Parathyroid adenoma (tissue), 2 donors: ENCODE measurements around the gene PIWIL4.

Experiments used
- H2AFZ ChIP-seq: fragments of 300-600 bp; sonication (generic); one replicate; pipeline ENCODE4 v1.7.0; 2017; ENCODE audit warnings: antibody characterized with exemption, mild to moderate bottlenecking
- H3K27ac ChIP-seq: fragments of 300-600 bp; sonication (generic); one replicate; pipeline ENCODE4 v1.7.0; 2017
- H3K27me3 ChIP-seq: fragments of 300-600 bp; sonication (generic); one replicate; pipeline ENCODE4 v1.7.0; 2017; ENCODE audit warnings: low read length; ENCODE audit not compliant: control insufficient read depth, insufficient read depth
- H3K36me3 ChIP-seq: fragments of 300-600 bp; sonication (generic); one replicate; pipeline ENCODE4 v1.7.0; 2017; ENCODE audit warnings: low read length; ENCODE audit not compliant: control insufficient read depth, insufficient read depth
- H3K4me1 ChIP-seq: fragments of 300-600 bp; sonication (generic); one replicate; pipeline ENCODE4 v1.7.0; 2017; ENCODE audit warnings: control low read depth
- H3K4me2 ChIP-seq: fragments of 300-600 bp; sonication (generic); one replicate; pipeline ENCODE4 v1.7.0; 2017; ENCODE audit warnings: low read length
- H3K4me3 ChIP-seq: fragments of 300-600 bp; sonication (generic); one replicate; pipeline ENCODE4 v1.7.0; 2017; ENCODE audit warnings: low read depth, low read length
- H3K79me2 ChIP-seq: fragments of 300-600 bp; sonication (generic); one replicate; pipeline ENCODE4 v1.7.0; 2017; ENCODE audit warnings: control low read depth
- H3K9ac ChIP-seq: fragments of 300-600 bp; sonication (generic); one replicate; pipeline ENCODE4 v1.7.0; 2017; ENCODE audit warnings: mild to moderate bottlenecking
- H3K9me3 ChIP-seq: fragments of 300-600 bp; sonication (generic); one replicate; pipeline ENCODE4 v1.7.0; 2017; ENCODE audit warnings: low read length; ENCODE audit not compliant: control insufficient read depth
- CTCF ChIP-seq: fragments of 300-600 bp; sonication (generic); IDR thresholded peaks from one replicate; pipeline ENCODE4 v1.7.0; 2017; ENCODE audit warnings: antibody characterized with exemption, mild to moderate bottlenecking
- donor health status: primary hyperparathyroidism.

Gene PIWIL4

GRCh38 chr11:94658386-94658785 is 91.2 kb downstream of the PIWIL4 start:
- Histone ChIP-seq H3K9me3 (no peaks in the 10 kb centered on the region), H2AFZ (no peak overlapping the region), H3K9ac (no peak overlapping the region), H3K36me3 (no peaks in the 10 kb centered on the region), H3K27ac (no peak overlapping the region), H3K4me3 (no peak overlapping the region), H3K27me3 (no peaks in the 10 kb centered on the region), H3K79me2 (no peaks in the 10 kb centered on the region), H3K4me1 (no peaks in the 10 kb centered on the region), H3K4me2 (no peak overlapping the region)
- no peak for TF ChIP-seq CTCF

GRCh38 chr11:94658888-94659287 is 91.7 kb downstream of the PIWIL4 start:
- no peak overlapping the region for H3K4me2 ChIP-seq
- H3K4me3 ChIP-seq, result no peak overlapping the region
- H3K4me1 ChIP-seq, result no peaks in the 10 kb centered on the region
- TF ChIP-seq CTCF, result no peak
- H3K9ac ChIP-seq, result no peak overlapping the region
- H3K27ac ChIP-seq, result no peak overlapping the region
- H3K27me3 ChIP-seq, result no peaks in the 10 kb centered on the region
- H3K36me3 ChIP-seq, result no peaks in the 10 kb centered on the region
- H3K9me3 ChIP-seq, result no peaks in the 10 kb centered on the region
- no peaks in the 10 kb centered on the region for H3K79me2 ChIP-seq
- H2AFZ ChIP-seq, result no peak overlapping the region

GRCh38 chr11:94661444-94661843 is 94.3 kb downstream of the PIWIL4 start:
- no peak overlapping the region for H2AFZ ChIP-seq
- no peaks in the 10 kb centered on the region for H3K27me3 ChIP-seq
- no peaks in the 10 kb centered on the region for H3K9me3 ChIP-seq
- no peaks in the 10 kb centered on the region for H3K79me2 ChIP-seq
- no peak overlapping the region for H3K4me3 ChIP-seq
- no peak for TF ChIP-seq CTCF
- no peak overlapping the region for H3K9ac ChIP-seq
- H3K4me1 ChIP-seq, result no peaks in the 10 kb centered on the region
- no peak overlapping the region for H3K27ac ChIP-seq
- H3K36me3 ChIP-seq, result no peaks in the 10 kb centered on the region
- no peak overlapping the region for H3K4me2 ChIP-seq

GRCh38 chr11:94662065-94662779 is 95.1 kb downstream of the PIWIL4 start:
- H2AFZ ChIP-seq, result no peak overlapping the region
- no peak overlapping the region for H3K4me3 ChIP-seq
- H3K4me1 ChIP-seq, result no peaks in the 10 kb centered on the region
- H3K9me3 ChIP-seq, result no peaks in the 10 kb centered on the region
- H3K9ac ChIP-seq, result no peak overlapping the region
- no peak for TF ChIP-seq CTCF
- H3K27ac ChIP-seq, result no peak overlapping the region
- H3K27me3 ChIP-seq, result no peaks in the 10 kb centered on the region
- H3K36me3 ChIP-seq, result no peaks in the 10 kb centered on the region
- H3K4me2 ChIP-seq, result no peak overlapping the region
- no peaks in the 10 kb centered on the region for H3K79me2 ChIP-seq

GRCh38 chr11:94662846-94663390 is 95.8 kb downstream of the PIWIL4 start:
- H3K4me3 ChIP-seq, result no peak overlapping the region
- no peaks in the 10 kb centered on the region for H3K4me1 ChIP-seq
- H3K36me3 ChIP-seq, result no peaks in the 10 kb centered on the region
- no peak overlapping the region for H3K4me2 ChIP-seq
- no peak for TF ChIP-seq CTCF
- H3K27me3 ChIP-seq, result no peaks in the 10 kb centered on the region
- no peak overlapping the region for H2AFZ ChIP-seq
- no peaks in the 10 kb centered on the region for H3K9me3 ChIP-seq
- H3K79me2 ChIP-seq, result no peaks in the 10 kb centered on the region
- no peak overlapping the region for H3K9ac ChIP-seq
- H3K27ac ChIP-seq, result no peak overlapping the region
